ENCODE results near the gene AWAT1.
A peak's percentile ranks its signal among the peaks of the same experiment; 100 is the strongest.
"Not testable (repeated sequence)": the region's sequence is repeated elsewhere in the genome, so short reads cannot be mapped to it uniquely, and the experiment has no call there.

The AWAT1 gene

GRCh38 chrX:70234355-70234754 is at the start of gene AWAT1:
AWAT1 (plus strand) TSS chrX:70234655; CDS start chrX:70234696, 41 bp downstream.
- no peak for DNase-seq

GRCh38 chrX:70190225-70190624 is 44.2 kb upstream of the AWAT1 start:
- no peak for DNase-seq

- DNase-seq: peak; percentile 66
These were observed 37.3 kb upstream of the AWAT1 start for GRCh38 chrX:70196961-70197720.

- no peak for DNase-seq
These were observed 32.7 kb upstream of the AWAT1 start for GRCh38 chrX:70201732-70202131.

- no peak for DNase-seq
These were observed 26.0 kb upstream of the AWAT1 start for GRCh38 chrX:70208479-70208878.

GRCh38 chrX:70209570-70209969 is 24.9 kb upstream of the AWAT1 start:
- not testable (repeated sequence) for DNase-seq

- peak; percentile 59 for DNase-seq
These were observed 14.3 kb upstream of the AWAT1 start for GRCh38 chrX:70219938-70220764.

- DNase-seq: no peak
These were observed 8.4 kb upstream of the AWAT1 start for GRCh38 chrX:70226048-70226447.

GRCh38 chrX:70226687-70227086 is 7.8 kb upstream of the AWAT1 start:
- DNase-seq: no peak

- no peak for DNase-seq
These were observed 2.8 kb upstream of the AWAT1 start for GRCh38 chrX:70231666-70232065.

- DNase-seq: no peak
These were observed 6.3 kb downstream of the AWAT1 start for GRCh38 chrX:70240751-70241150.

- DNase-seq: no peak
These were observed 7.0 kb downstream of the AWAT1 start for GRCh38 chrX:70241501-70241900.

GRCh38 chrX:70243601-70244000 is 9.1 kb downstream of the AWAT1 start:
- not testable (repeated sequence) for DNase-seq

- no peak for DNase-seq
These were observed 10.4 kb downstream of the AWAT1 start for GRCh38 chrX:70244881-70245280.

GRCh38 chrX:70247252-70247651 is 12.8 kb downstream of the AWAT1 start:
- no peak for DNase-seq

- no peak for DNase-seq
These were observed 18.0 kb downstream of the AWAT1 start for GRCh38 chrX:70252491-70252890.

GRCh38 chrX:70253377-70254062 is 19.1 kb downstream of the AWAT1 start:
- no peak for DNase-seq

GRCh38 chrX:70254063-70254400 is 19.6 kb downstream of the AWAT1 start:
- no peak for DNase-seq

- DNase-seq: no peak
These were observed 20.5 kb downstream of the AWAT1 start for GRCh38 chrX:70254909-70255308.

- no peak for DNase-seq
These were observed 21.0 kb downstream of the AWAT1 start for GRCh38 chrX:70255452-70255851.

- DNase-seq: no peak
These were observed 23.2 kb downstream of the AWAT1 start for GRCh38 chrX:70257423-70258288.

GRCh38 chrX:70260104-70260503 is 25.6 kb downstream of the AWAT1 start, which contains the start of gene P2RY4:
P2RY4 (minus strand) TSS chrX:70260204; CDS start chrX:70259624, 580 bp downstream.
- DNase-seq: no peak
